Colonic mucosa (tissue), 4 donors: ENCODE results near the gene DHX58. TPM values are rescaled to one million over a fixed set of nuclear protein-coding genes. Genes with fewer than 3 reads are reported as not detected.

Experiments
- DNase-seq: peaks from one replicate; pipeline ENCODE4 v3.0.0-alpha.2; 2020
- H3K27ac ChIP-seq: fragments of 200-600 bp; one replicate; pipeline ENCODE4 v1.8.0; 2021
- H3K27me3 ChIP-seq: fragments of 200-600 bp; one replicate; pipeline ENCODE4 v1.8.0; 2021
- H3K36me3 ChIP-seq: fragments of 200-600 bp; one replicate; pipeline ENCODE4 v1.8.0; 2021
- H3K4me1 ChIP-seq: fragments of 200-600 bp; one replicate; pipeline ENCODE4 v1.8.0; 2021; ENCODE audit warnings: mild to moderate bottlenecking
- H3K4me3 ChIP-seq: fragments of 200-600 bp; one replicate; pipeline ENCODE4 v1.8.0; 2021
- H3K9ac ChIP-seq, 2 donors: one replicate each; pipeline ENCODE4 v1.7.0; 2013; ENCODE audit warnings: control low read depth in 2 of 2, low read depth in 2 of 2, low read length in 2 of 2
- H3K9me3 ChIP-seq: fragments of 200-600 bp; one replicate; pipeline ENCODE4 v1.8.0; 2021
- intact Hi-C: fragments of 100-400 bp; cut with DNase I; formaldehyde crosslinking; loops from one replicate; pipeline ENCODE4 v1.14.1; 2022
- total RNA-seq, 2 donors: library from RNA; stranded (reverse); fragmentation: NEBNext Ultra II Directional in 1 of 2; extraction: Animal tissue kit (Norgen Biotek cat#: 25700) in 1 of 2; gene quantifications; one replicate each; pipeline ENCODE4 v1.2.1, GENCODE V29; 2021
- TF ChIP-seq, protein P1 (sequence below): fragments of 200-600 bp; IDR thresholded peaks from one replicate; pipeline ENCODE4 v1.8.0; 2022; ENCODE audit warnings: antibody characterized with exemption, mild to moderate bottlenecking
- donor health status: healthy.
- donor health status: DM: no; HTN: no; CAD: no.
- donor health status: DM: no; HTN: no; CAD: no.

Gene DHX58
- total RNA-seq, 2 donors from 2014 or later, result 10.6 to 11.3 TPM

DNA sequence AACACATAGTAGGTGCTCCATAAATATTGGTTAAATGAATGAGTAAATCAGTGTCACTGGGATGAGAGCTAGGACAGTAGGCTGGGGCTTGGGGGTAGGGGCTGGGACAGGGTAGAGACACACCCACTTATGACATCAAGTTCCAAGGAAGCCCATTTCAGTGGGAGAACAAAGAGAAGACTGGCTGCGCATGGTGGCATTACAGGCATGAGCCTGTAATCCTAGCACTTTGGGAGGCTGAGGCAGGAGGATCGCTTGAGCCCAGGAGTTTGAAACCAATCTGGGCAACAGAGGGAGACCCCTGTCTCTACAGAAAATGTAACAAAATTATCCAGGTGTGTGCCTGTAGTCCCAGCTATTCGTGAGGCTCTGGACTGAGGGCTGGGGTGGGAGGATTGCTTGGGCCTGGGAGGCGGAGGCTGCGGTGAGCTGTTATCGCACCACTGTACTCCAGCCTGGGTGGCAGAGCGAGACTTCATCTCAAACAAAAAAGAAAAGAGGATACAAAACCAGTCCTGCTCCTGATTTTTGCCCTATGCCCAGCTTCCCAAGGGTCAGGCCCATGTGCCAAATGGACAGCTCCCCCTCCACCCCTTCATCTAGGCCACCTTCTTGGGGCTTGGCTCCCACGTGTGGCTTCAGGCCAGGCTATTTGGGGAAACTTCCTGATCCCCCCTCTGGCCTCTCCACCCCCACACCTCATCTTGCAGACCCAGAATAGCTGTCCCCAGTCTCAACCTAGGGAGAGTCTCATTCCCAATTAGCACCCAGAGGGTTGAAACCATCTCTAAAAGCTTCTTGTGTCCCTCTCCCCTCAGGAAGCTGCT, 21.3 kb downstream of the DHX58 start:
- no peak for DNase-seq
- Histone ChIP-seq H3K27me3 (peaks cover 3% of the 10 kb centered on the region), H3K4me1 (no peaks in the 10 kb centered on the region), H3K36me3 (no peaks in the 10 kb centered on the region), H3K4me3 (no peak overlapping the region), H3K27ac (no peak overlapping the region), H3K9me3 (no peaks in the 10 kb centered on the region), H3K9ac (no peak overlapping the region)
- TF ChIP-seq, protein P1, sequence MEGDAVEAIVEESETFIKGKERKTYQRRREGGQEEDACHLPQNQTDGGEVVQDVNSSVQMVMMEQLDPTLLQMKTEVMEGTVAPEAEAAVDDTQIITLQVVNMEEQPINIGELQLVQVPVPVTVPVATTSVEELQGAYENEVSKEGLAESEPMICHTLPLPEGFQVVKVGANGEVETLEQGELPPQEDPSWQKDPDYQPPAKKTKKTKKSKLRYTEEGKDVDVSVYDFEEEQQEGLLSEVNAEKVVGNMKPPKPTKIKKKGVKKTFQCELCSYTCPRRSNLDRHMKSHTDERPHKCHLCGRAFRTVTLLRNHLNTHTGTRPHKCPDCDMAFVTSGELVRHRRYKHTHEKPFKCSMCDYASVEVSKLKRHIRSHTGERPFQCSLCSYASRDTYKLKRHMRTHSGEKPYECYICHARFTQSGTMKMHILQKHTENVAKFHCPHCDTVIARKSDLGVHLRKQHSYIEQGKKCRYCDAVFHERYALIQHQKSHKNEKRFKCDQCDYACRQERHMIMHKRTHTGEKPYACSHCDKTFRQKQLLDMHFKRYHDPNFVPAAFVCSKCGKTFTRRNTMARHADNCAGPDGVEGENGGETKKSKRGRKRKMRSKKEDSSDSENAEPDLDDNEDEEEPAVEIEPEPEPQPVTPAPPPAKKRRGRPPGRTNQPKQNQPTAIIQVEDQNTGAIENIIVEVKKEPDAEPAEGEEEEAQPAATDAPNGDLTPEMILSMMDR, result no peak
- intact Hi-C loops, result no loop called here

DNA sequence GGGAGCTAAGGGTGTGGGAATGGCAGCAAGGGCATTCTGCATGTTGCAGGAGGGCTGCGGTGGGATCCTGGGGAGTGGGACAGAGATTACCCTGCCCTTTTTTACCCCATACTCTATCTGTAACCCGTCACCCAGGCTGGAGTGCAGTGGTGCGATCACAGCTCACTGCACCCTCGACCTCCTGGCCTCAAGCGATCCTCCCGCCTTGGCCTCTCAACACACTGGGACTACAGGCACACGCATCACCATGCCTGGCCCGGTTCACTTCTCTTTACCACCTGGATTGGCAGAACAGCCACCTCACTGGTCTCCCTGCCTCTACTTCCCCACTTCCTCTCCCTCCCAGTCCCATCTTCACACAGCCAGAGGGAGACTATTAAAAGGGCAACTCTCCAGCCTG, 23.8 kb downstream of the DHX58 start:
- H3K27me3 ChIP-seq, result no peaks in the 10 kb centered on the region
- DNase-seq, result no peak
- no peak overlapping the region for H3K4me3 ChIP-seq
- intact Hi-C loops, result no loop called here
- H3K36me3 ChIP-seq, result no peaks in the 10 kb centered on the region
- H3K27ac ChIP-seq, result no peak overlapping the region
- no peaks in the 10 kb centered on the region for H3K9me3 ChIP-seq
- H3K4me1 ChIP-seq, result no peaks in the 10 kb centered on the region
- TF ChIP-seq, protein P1, result no peak
- no peak overlapping the region for H3K9ac ChIP-seq

DNA sequence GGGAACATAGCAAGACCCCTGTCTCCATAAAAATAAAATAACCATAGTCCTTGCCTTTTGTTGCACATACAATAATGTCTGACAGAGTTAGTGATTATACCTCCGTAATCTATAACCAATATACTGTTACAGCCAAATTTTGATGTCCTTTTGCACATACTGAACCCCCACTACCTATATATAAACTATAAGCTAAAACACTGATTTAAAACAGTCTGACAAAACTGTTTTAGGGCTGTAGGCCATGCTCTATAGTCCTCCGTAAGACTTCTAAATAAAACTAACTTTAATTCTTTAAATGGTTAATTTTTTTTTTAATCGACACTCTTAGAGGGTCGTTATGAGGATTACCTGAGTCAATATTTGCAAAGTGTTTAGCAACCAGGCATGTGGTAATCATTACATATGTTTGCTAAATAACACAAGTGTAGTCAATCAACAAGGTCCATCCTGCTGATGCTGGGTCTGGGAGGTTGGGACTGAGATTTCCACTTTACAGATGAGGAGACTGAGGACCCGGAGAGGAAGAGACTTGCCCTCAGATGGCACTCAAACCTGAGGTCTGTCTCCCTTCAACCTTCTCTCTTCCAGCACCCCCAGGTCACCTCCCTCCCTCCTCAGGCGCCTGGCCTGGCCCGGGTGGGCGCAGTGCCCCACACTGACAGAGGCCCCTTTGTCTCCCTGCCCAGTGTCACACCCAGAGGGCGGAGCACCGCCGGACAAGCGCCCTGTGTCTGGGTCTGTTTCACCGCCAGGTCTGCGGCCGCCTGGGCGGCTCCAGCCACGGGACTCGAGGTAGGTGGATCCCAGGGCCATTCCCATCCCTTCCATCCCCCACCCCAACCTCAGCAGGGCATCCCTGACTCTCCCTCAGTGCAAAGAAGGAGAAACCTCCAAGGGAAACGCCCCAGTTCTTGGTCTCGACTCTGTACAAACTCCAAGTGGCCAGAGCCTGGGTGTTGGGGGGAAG, 24.5 kb downstream of the DHX58 start:
- Histone ChIP-seq H3K9me3 (no peaks in the 10 kb centered on the region), H3K27me3 (no peaks in the 10 kb centered on the region), H3K36me3 (no peaks in the 10 kb centered on the region), H3K4me3 (no peak overlapping the region), H3K27ac (no peak overlapping the region), H3K4me1 (no peaks in the 10 kb centered on the region), H3K9ac (no peak overlapping the region)
- intact Hi-C loops, result no loop called here
- TF ChIP-seq, protein P1, result no peak
- no peak for DNase-seq

DNA sequence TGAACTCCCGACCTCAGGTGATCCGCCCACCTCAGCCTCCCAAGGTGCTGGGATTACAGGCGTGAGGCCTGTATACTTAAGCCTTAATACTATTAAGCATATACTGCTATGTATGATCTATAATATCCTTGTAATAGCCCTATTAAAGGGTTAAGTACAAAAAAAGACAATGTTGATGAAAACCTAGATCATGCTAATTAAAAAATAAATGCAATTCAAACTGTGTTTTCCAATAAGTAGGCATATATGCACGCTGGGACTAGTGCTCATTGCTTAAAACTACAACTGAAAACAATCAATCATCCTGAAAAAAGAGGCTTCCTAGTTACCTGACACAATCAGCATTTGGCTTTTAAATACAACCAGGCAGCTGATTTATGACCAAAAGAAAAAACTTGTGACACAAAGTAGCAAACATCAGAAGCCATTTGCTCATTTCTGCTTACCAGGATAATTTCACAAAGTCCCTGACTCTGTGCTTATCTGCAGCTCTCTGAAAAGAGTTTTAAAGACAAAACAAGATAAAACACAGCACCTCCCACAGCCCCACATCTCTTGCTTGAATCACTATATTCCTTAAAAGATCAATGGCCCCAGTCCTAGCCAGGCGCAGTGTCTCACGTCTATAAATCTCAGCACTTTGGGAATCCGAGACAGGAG, 25.3 kb downstream of the DHX58 start:
- TF ChIP-seq, protein P1, result no peak
- intact Hi-C loops, result no loop called here
- no peak overlapping the region for H3K9ac ChIP-seq
- H3K27me3 ChIP-seq, result no peaks in the 10 kb centered on the region
- no peak overlapping the region for H3K27ac ChIP-seq
- no peak for DNase-seq
- H3K4me1 ChIP-seq, result no peaks in the 10 kb centered on the region
- no peak overlapping the region for H3K4me3 ChIP-seq
- no peaks in the 10 kb centered on the region for H3K9me3 ChIP-seq
- H3K36me3 ChIP-seq, result no peaks in the 10 kb centered on the region

DNA sequence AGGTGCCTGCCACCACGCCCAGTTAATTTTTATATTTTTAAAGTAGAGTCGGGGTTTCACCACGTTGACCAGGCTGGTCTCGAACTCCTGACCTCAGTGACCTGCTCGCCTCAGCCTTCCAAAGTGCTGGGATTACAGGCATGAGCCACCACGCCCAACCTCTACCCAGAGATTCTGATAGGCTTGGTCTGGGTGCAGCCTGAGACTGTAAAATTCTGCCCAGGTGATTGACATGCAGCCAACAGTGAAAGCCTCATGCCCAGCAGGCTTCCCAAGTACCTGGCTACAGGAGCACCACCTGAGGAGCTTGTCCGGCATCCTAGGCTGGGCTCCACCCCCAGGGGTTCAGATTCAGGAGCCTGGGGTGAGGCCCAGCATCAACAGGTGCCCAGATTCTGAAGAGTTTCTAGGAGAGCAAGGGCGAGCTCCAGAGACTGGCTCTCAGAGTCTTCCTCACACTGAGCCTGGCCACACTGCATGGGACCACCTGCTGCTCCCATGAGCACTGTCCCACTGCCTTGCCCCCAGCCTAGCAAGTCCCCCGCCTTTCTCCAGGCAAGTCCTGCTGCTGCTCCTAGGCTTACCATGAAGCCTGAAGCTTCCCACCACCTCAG, 30.9 kb downstream of the DHX58 start:
- intact Hi-C loops, result no loop called here
- Histone ChIP-seq H3K36me3 (no peaks in the 10 kb centered on the region), H3K4me3 (no peak overlapping the region), H3K9ac (no peak overlapping the region), H3K27ac (no peak overlapping the region), H3K27me3 (no peaks in the 10 kb centered on the region), H3K4me1 (no peaks in the 10 kb centered on the region), H3K9me3 (no peaks in the 10 kb centered on the region)
- TF ChIP-seq, protein P1, result no peak
- DNase-seq, result no peak
